C4-2B (cell line): ENCODE results near the gene SLC13A5.
"Not testable (repeated sequence)": the region's sequence is repeated elsewhere in the genome, so short reads cannot be mapped to it uniquely, and the experiment has no call there.

Experiments used
- ZFX ChIP-seq: fragments of 450-650 bp; IDR thresholded peaks from 2 replicates; pipeline ENCODE4 v1.6.1; 2017
- TF ChIP-seq, protein P1 (sequence below): fragments of 450-650 bp; conservative IDR thresholded peaks from 2 replicates; pipeline ENCODE4 v1.5.1; 2017; ENCODE audit warnings: mild to moderate bottlenecking

DNA sequence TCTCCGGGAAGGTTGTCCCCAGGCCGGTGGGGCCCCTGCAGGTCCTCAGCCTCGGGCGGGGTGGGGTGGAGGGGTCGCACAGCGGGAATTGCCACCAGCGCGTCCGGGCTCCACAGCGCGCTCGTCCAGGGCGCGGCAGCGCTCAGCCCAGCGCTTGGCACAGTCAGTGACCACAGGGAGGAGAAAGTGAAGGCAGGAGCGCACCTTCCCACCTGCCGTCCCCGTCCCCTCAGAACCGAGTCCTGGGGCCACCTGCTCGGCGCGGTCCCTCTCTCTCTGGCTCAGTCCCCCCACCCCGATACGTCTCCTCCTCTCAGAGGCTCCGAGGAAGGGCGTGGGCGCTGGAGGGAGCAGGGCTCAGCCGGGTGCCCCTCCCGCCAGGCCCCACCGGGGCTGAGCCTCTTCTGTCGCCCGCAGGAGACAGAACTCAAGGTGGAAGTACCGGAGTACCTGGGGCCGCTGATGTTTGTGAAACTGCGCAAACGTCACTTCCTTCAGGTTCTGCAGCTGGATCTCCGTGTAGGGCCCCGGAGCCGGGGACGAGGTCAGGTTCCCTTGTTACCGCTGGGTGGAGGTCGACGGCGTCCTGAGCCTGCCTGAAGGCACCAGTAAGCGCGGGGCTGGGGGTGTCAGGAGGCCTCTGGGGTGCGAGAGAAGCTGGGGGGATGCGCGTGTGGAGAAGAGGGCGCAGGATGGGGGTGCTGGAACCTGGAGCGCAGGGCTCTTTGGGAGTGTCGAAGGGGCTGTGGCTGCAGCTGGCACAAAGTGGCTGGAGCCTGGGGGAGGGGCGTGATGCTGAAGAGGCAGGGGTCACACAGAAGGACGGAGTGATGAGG lies 56.2 kb downstream of the SLC13A5 start:
- TF ChIP-seq, protein P1, sequence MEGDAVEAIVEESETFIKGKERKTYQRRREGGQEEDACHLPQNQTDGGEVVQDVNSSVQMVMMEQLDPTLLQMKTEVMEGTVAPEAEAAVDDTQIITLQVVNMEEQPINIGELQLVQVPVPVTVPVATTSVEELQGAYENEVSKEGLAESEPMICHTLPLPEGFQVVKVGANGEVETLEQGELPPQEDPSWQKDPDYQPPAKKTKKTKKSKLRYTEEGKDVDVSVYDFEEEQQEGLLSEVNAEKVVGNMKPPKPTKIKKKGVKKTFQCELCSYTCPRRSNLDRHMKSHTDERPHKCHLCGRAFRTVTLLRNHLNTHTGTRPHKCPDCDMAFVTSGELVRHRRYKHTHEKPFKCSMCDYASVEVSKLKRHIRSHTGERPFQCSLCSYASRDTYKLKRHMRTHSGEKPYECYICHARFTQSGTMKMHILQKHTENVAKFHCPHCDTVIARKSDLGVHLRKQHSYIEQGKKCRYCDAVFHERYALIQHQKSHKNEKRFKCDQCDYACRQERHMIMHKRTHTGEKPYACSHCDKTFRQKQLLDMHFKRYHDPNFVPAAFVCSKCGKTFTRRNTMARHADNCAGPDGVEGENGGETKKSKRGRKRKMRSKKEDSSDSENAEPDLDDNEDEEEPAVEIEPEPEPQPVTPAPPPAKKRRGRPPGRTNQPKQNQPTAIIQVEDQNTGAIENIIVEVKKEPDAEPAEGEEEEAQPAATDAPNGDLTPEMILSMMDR = not testable (repeated sequence)
- not testable (repeated sequence) for TF ChIP-seq ZFX
